ENCODE data around the gene IL4R.

Gene IL4R

GRCh38 chr16:27410761-27411160 lies 97.0 kb downstream of the IL4R start:
- TF ChIP-seq CTCF (conservative IDR thresholded peaks at IDR 0.05) (no peak), ZFX (IDR thresholded peaks at IDR 0.05) (no peak)
- no peak overlapping the region for H3K27ac ChIP-seq

GRCh38 chr16:27413956-27414355 lies 100.2 kb downstream of the IL4R start:
- H3K27ac ChIP-seq, result no peak overlapping the region
- no peak for TF ChIP-seq CTCF (conservative IDR thresholded peaks at IDR 0.05)
- TF ChIP-seq ZFX (IDR thresholded peaks at IDR 0.05), result no peak

Measured in C4-2B (cell line).